CD4-positive, alpha-beta T cell treated with Interleukin-6 for 4 hours (primary cell): Measurements from ENCODE around the gene HSPA12A.

Experiments
- DNase-seq: peaks from one replicate; pipeline ENCODE4 v3.0.0-alpha.2; 2020; ENCODE audit warnings: mixed read lengths

HSPA12A gene

GRCh38 chr10:116688741-116689495 lies 53.4 kb downstream of the HSPA12A start:
- DNase-seq, result no peak

GRCh38 chr10:116688241-116688711 lies 54.1 kb downstream of the HSPA12A start:
- DNase-seq, result no peak

GRCh38 chr10:116687633-116688032 lies 54.7 kb downstream of the HSPA12A start:
- no peak for DNase-seq

- no peak for DNase-seq
These were observed 55.7 kb downstream of the HSPA12A start for GRCh38 chr10:116686632-116687031.

- no peak for DNase-seq
These were observed 56.6 kb downstream of the HSPA12A start for GRCh38 chr10:116685807-116686206.

GRCh38 chr10:116684781-116685180 lies 57.6 kb downstream of the HSPA12A start:
- no peak for DNase-seq

- DNase-seq, result no peak
These were observed 58.5 kb downstream of the HSPA12A start for GRCh38 chr10:116683821-116684220.

- DNase-seq, result no peak
These were observed 59.2 kb downstream of the HSPA12A start for GRCh38 chr10:116683166-116683565.

GRCh38 chr10:116679351-116679750 lies 63.0 kb downstream of the HSPA12A start:
- no peak for DNase-seq

GRCh38 chr10:116676633-116677032 lies 65.7 kb downstream of the HSPA12A start:
- no peak for DNase-seq

GRCh38 chr10:116676118-116676517 lies 66.2 kb downstream of the HSPA12A start:
- DNase-seq, result no peak

GRCh38 chr10:116674901-116675423 lies 67.4 kb downstream of the HSPA12A start:
- DNase-seq, result no peak

- DNase-seq, result no peak
These were observed 68.5 kb downstream of the HSPA12A start for GRCh38 chr10:116673866-116674265.

GRCh38 chr10:116672891-116673290 lies 69.5 kb downstream of the HSPA12A start:
- no peak for DNase-seq

- DNase-seq, result no peak
These were observed 71.0 kb downstream of the HSPA12A start for GRCh38 chr10:116671274-116671926.

- DNase-seq, result no peak
These were observed 71.7 kb downstream of the HSPA12A start for GRCh38 chr10:116670706-116671105.

GRCh38 chr10:116669832-116670644 lies 72.3 kb downstream of the HSPA12A start:
- no peak for DNase-seq

- no peak for DNase-seq
These were observed 73.3 kb downstream of the HSPA12A start for GRCh38 chr10:116669080-116669479.

GRCh38 chr10:116668446-116668845 lies 73.9 kb downstream of the HSPA12A start:
- DNase-seq, result no peak

GRCh38 chr10:116668018-116668417 lies 74.3 kb downstream of the HSPA12A start:
- no peak for DNase-seq

- no peak for DNase-seq
These were observed 74.9 kb downstream of the HSPA12A start for GRCh38 chr10:116667484-116667883.

GRCh38 chr10:116665541-116666125 lies 76.7 kb downstream of the HSPA12A start:
- no peak for DNase-seq

GRCh38 chr10:116664631-116665030 lies 77.7 kb downstream of the HSPA12A start:
- no peak for DNase-seq
